Endodermal cell (in vitro differentiated cells): ENCODE measurements around the gene KIAA0040. TPM values are rescaled to one million over a fixed set of nuclear protein-coding genes. Genes with fewer than 3 reads are reported as not detected.

ENCODE experiments used
- DNase-seq: peaks from one replicate; pipeline ENCODE4 v3.0.0-alpha.2; 2017
- H3K27ac ChIP-seq: 2 replicates; pipeline ENCODE4 v1.5.1; 2013; ENCODE audit warnings: mild to moderate bottlenecking, low read depth, low read length, moderate library complexity
- H3K27me3 ChIP-seq: 2 replicates; pipeline ENCODE4 v1.6.1; 2013; ENCODE audit warnings: mild to moderate bottlenecking, low read length, moderate library complexity; ENCODE audit not compliant: insufficient read depth, control insufficient read depth, poor library complexity, severe bottlenecking
- H3K36me3 ChIP-seq: 2 replicates; pipeline ENCODE4 v1.7.0; 2013; ENCODE audit warnings: mild to moderate bottlenecking, low read length, moderate library complexity; ENCODE audit not compliant: control insufficient read depth, insufficient read depth
- H3K4me1 ChIP-seq: one replicate; pipeline ENCODE4 v1.7.0; 2013; ENCODE audit warnings: low read length; ENCODE audit not compliant: control insufficient read depth, insufficient read depth
- H3K4me3 ChIP-seq: 2 replicates; pipeline ENCODE4 v1.5.1; 2013; ENCODE audit warnings: mild to moderate bottlenecking, low read length, moderate library complexity
- H3K9ac ChIP-seq: 2 replicates; pipeline ENCODE4 v1.6.1; 2013; ENCODE audit warnings: mild to moderate bottlenecking, low read length, moderate library complexity; ENCODE audit not compliant: poor library complexity, severe bottlenecking; ENCODE audit errors: extremely low read depth
- H3K9me3 ChIP-seq: 2 replicates; pipeline ENCODE4 v1.6.1; 2013; ENCODE audit warnings: mild to moderate bottlenecking, low read length, moderate library complexity; ENCODE audit not compliant: control insufficient read depth
- H3K27ac Mint-ChIP-seq: 2 replicates; pipeline ENCODE4 v1.8.0; 2020; ENCODE audit warnings: mixed read lengths
- H3K27me3 Mint-ChIP-seq: 2 replicates; pipeline ENCODE4 v1.8.0; 2021; ENCODE audit warnings: mild to moderate bottlenecking, mixed read lengths; ENCODE audit not compliant: insufficient read depth
- H3K36me3 Mint-ChIP-seq: 2 replicates; pipeline ENCODE4 v1.8.0; 2020; ENCODE audit warnings: low read depth, mixed read lengths
- H3K4me1 Mint-ChIP-seq: 2 replicates; pipeline ENCODE4 v1.8.0; 2020; ENCODE audit warnings: mixed read lengths
- H3K4me3 Mint-ChIP-seq: 2 replicates; pipeline ENCODE4 v1.8.0; 2020; ENCODE audit warnings: mild to moderate bottlenecking, moderate library complexity, mixed read lengths
- H3K9me3 Mint-ChIP-seq: 2 replicates; pipeline ENCODE4 v1.8.0; 2020; ENCODE audit warnings: mild to moderate bottlenecking, mixed read lengths
- CTCF ChIP-seq: fragments of 200-600 bp; sonication (generic); conservative IDR thresholded peaks from 2 replicates; pipeline ENCODE4 v1.5.0; 2021; ENCODE audit warnings: antibody characterized with exemption, mild to moderate bottlenecking
- WGBS, 2 experiments: methylation state at CpG; one replicate each; pipeline versions ENCODE4 v1.1.5 to v1.1.7; 2013; ENCODE audit warnings: missing lambda C conversion rate in 2 of 2, mixed read lengths in 1 of 2; ENCODE audit not compliant: insufficient coverage in 1 of 2, insufficient read length in 1 of 2; 5-methylcytosine and 5-hydroxymethylcytosine counted together
- total RNA-seq, 2 donors: library from RNA; stranded (reverse); fragmentation: NEBNext Ultra II Directional in 1 of 2; extraction: Animal tissue kit (Norgen Biotek cat#: 25700) in 1 of 2; gene quantifications; 2 replicates in 1 of 2; 3 replicates in 1 of 2; pipeline ENCODE4 v1.2.1, GENCODE V29; 2021

The KIAA0040 gene
- total RNA-seq, 2 donors from 2014 or later = 9.2 to 12.9 TPM

- peaks cover 14% of the 10 kb centered on the region for H3K4me1 ChIP-seq
- no peaks in the 10 kb centered on the region for H3K9me3 ChIP-seq
- no peak overlapping the region for H3K4me3 ChIP-seq
- no peak for TF ChIP-seq CTCF
- H3K27me3 ChIP-seq = no peaks in the 10 kb centered on the region
- H3K9me3 Mint-ChIP-seq = no peaks in the 10 kb centered on the region
- H3K27ac ChIP-seq = no peak overlapping the region
- H3K36me3 Mint-ChIP-seq = no peaks in the 10 kb centered on the region
- H3K4me1 Mint-ChIP-seq = peaks cover 15% of the 10 kb centered on the region
- no peak overlapping the region for H3K27ac Mint-ChIP-seq
- 90 to 100% methylated on average over 2 of the region's 2 CpGs for WGBS, 2 experiments
- no peaks in the 10 kb centered on the region for H3K36me3 ChIP-seq
- peaks cover under 1% of the 10 kb centered on the region for H3K27me3 Mint-ChIP-seq
- no peak for DNase-seq
- no peak overlapping the region for H3K9ac ChIP-seq
- H3K4me3 Mint-ChIP-seq = no peak overlapping the region
Observed at GRCh38 chr1:175130649-175131045, 61.9 kb downstream of the KIAA0040 start.

- H3K4me3 Mint-ChIP-seq = no peak overlapping the region
- no peaks in the 10 kb centered on the region for H3K27me3 ChIP-seq
- no peaks in the 10 kb centered on the region for H3K9me3 ChIP-seq
- no peak for TF ChIP-seq CTCF
- 40 to 45% methylated on average over 4 to 5 of the region's 5 CpGs for WGBS, 2 experiments
- peak overlapping the region; percentile 54 for H3K27ac ChIP-seq
- H3K36me3 Mint-ChIP-seq = no peaks in the 10 kb centered on the region
- no peaks in the 10 kb centered on the region for H3K9me3 Mint-ChIP-seq
- peaks cover 15% of the 10 kb centered on the region for H3K4me1 Mint-ChIP-seq
- peak; percentile 84 for DNase-seq
- H3K4me3 ChIP-seq = no peak overlapping the region
- no peak overlapping the region for H3K9ac ChIP-seq
- no peaks in the 10 kb centered on the region for H3K27me3 Mint-ChIP-seq
- peak overlapping the region; percentile 50 for H3K27ac Mint-ChIP-seq
- H3K4me1 ChIP-seq = peaks cover 14% of the 10 kb centered on the region
- H3K36me3 ChIP-seq = no peaks in the 10 kb centered on the region
Observed at GRCh38 chr1:175129997-175130648, 62.5 kb downstream of the KIAA0040 start.

GRCh38 chr1:175129644-175129996 is 63.0 kb downstream of the KIAA0040 start:
- Histone ChIP-seq H3K27ac (peak overlapping the region; percentile 54), H3K36me3 (no peaks in the 10 kb centered on the region), H3K9me3 (no peaks in the 10 kb centered on the region), H3K27me3 (no peaks in the 10 kb centered on the region), H3K9ac (no peak overlapping the region), H3K4me1 (peaks cover 14% of the 10 kb centered on the region), H3K4me3 (no peak overlapping the region)
- no peaks in the 10 kb centered on the region for H3K9me3 Mint-ChIP-seq
- H3K4me1 Mint-ChIP-seq = peaks cover 15% of the 10 kb centered on the region
- no peak overlapping the region for H3K4me3 Mint-ChIP-seq
- no peak for DNase-seq
- no peak for TF ChIP-seq CTCF
- WGBS, 2 experiments = 89 to 94% methylated on average over 2 of the region's 2 CpGs
- no peaks in the 10 kb centered on the region for H3K27me3 Mint-ChIP-seq
- H3K36me3 Mint-ChIP-seq = no peaks in the 10 kb centered on the region
- H3K27ac Mint-ChIP-seq = peak overlapping the region; percentile 50
